Mammary epithelial cell (primary cell): ENCODE results near the gene PRRC2C.

Experiments used
- CTCF ChIP-seq, 2 donors: IDR thresholded peaks in 1 of 2; conservative IDR thresholded peaks in 1 of 2; 2 replicates each; pipeline ENCODE4 v1.5.1; 2011 to 2012; ENCODE audit warnings: inconsistent platforms in 2 of 2, low read length in 2 of 2, mild to moderate bottlenecking in 2 of 2, control low read depth in 1 of 2, low read depth in 1 of 2; ENCODE audit not compliant: insufficient read depth in 1 of 2; ENCODE audit errors: extremely low read depth in 1 of 2
- EZH2 ChIP-seq: IDR thresholded peaks from 2 replicates; pipeline ENCODE4 v1.6.1; 2012; ENCODE audit warnings: low read length, inconsistent platforms, borderline replicate concordance

GRCh38 chr1:171455967-171456366, 29.4 kb upstream of the PRRC2C start:
- no peak for TF ChIP-seq CTCF (conservative IDR thresholded peaks at IDR 0.05 in 1 of 2, IDR thresholded peaks at IDR 0.05 in 1 of 2; ENCODE audit: extremely low read depth in 1 of 2, insufficient read depth in 1 of 2, low read depth in 1 of 2, low read length in 2 of 2)
- no peak for TF ChIP-seq EZH2
